GM12892 (cell line): Measurements from ENCODE around the gene PSMD5.

Source experiments
- DNase-seq: peaks from one replicate; pipeline ENCODE4 v3.0.0; 2011; ENCODE audit not compliant: insufficient read length
- FAIRE-seq: peaks from 2 replicates; lab custom pipeline; 2011; peaks lifted over from hg19 to GRCh38; lab: Jason Lieb, UNC
- POLR2A ChIP-seq: IDR thresholded peaks from 2 replicates; pipeline ENCODE4 v1.6.1; 2011; ENCODE audit warnings: low read depth, low read length, control low read depth
- POLR2AphosphoS5 ChIP-seq: IDR thresholded peaks from 2 replicates; pipeline ENCODE4 v1.6.1; 2011; ENCODE audit warnings: low read depth, low read length, control low read depth
- TAF1 ChIP-seq: IDR thresholded peaks from 2 replicates; pipeline ENCODE4 v1.6.1; 2011; ENCODE audit warnings: low read depth, mild to moderate bottlenecking, control low read depth, low read length, borderline replicate concordance

Gene PSMD5

DNA sequence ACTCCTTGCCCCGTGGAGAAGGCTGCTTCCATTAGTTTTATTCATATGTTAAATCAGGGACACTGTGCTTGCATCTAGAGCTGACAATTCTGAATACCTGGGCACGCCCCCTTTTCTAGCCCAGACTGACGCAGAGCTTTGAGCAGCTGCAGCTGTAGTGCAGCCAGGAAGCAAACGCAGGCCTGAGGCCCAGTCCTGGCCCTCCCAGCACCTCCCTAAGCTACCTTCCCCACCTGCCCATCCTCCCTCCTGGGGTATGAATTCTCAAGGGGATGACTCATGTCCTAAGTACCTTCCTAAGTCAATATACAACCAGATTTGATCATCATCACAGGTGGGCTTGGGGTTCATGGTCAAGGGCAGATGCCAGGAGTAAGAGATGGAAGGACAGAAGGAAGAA lies 30.8 kb upstream of the PSMD5 start:
- DNase-seq (no peak), FAIRE-seq (no peak)
- TF ChIP-seq TAF1: no peak
- TF ChIP-seq POLR2A: no peak
- no peak for TF ChIP-seq POLR2AphosphoS5

DNA sequence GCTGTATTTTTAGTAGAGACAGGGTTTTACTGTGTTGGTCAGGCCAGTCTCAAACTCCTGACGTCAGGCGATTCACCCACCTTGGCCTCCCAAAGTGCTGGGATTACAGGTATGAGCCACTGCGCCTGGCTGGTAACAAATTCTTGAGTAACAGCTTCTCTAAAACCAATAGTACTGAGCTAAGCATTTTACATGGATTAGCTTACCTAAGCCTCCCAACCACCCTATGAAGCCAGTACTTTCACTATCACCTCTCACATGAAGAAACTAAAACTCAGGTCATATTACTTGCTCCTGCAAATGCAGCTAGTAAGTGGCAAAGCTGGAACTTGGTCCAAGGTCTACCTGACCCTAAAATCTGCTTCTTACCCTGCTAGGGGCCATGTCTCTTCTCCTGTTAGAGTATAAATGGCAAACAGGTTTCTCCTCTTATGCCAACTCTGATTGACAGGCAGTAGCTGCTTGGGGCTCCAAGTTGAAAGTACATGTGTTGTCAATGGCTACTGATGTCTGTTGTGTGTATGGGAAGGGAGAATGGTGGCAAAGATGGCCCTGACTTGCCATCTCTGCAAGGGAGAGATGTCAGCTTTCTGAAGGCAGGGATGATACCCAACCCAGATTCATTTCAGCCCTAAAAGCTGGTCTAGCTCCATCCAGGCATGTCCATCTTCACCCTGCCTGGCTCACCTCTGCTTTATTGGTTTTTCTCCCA lies 30.2 kb upstream of the PSMD5 start:
- no peak for FAIRE-seq
- no peak for DNase-seq

DNA sequence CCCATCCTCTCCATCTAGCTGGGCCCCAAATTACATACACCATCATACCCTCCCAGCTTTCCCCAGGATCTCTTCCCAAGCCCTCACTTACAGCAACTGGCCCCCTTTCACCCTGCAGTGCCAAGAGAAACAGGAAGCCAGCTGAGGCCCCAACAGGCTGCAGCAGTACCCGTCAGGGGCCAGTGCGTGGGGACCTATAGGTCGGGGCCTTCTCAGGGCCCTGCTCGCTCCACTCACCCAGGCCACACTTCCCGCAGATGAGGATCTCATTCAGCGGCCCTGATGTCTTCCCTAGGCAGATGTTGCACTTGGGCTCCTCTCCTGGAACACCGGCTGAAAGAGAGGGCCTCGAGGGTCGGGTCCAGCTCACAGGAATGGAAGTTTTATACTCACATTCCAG lies 27.5 kb upstream of the PSMD5 start:
- TF ChIP-seq TAF1 (no peak), POLR2A (no peak), POLR2AphosphoS5 (no peak; the same call in 1 of the 2 replicates)

More for the DNA sequence above, 30.2 kb upstream of the PSMD5 start:
- TF ChIP-seq POLR2A (no peak), TAF1 (no peak), POLR2AphosphoS5 (no peak)

DNA sequence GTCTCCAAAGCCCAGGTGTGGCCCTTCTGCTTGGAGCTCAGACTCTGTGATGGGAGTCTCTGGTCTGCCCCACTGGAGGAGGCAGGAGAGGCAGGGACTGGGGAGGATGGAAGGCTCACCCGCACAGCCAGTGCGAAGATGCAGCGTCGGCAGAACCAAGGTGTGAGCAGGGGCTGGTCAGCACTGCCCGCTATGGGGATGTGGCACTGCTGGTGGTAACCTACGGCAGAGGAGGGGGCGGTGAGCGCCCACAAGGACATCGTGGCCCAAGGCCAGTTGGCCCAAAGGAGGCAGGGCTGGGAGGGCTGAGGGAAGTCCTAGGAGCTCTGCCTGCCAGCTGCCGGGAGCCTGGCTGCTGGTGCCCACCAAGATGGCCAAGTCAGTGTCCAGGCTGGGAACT lies 27.0 kb upstream of the PSMD5 start:
- no peak for TF ChIP-seq POLR2AphosphoS5
- no peak for TF ChIP-seq TAF1
- TF ChIP-seq POLR2A: no peak
- FAIRE-seq (no peak), DNase-seq (no peak)

More for the DNA sequence above, 27.5 kb upstream of the PSMD5 start:
- DNase-seq: no peak
- no peak for FAIRE-seq

DNA sequence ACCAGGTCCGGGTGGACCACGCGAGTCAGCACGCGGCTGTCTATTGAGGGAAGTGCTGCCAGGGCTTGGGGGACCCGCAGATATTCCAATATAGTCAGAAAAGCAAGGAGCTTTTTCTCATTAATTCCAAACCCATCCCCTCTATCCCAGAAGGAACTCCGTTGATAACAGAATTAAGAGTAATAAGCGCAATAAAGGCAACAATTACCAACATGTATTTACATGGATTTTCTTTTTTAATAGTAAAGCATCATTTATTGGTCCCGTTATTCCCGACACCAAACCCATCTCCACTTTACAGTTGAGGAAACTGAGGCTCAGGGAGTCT lies 26.6 kb upstream of the PSMD5 start:
- no peak for DNase-seq
- no peak for TF ChIP-seq TAF1
- TF ChIP-seq POLR2A: peak; percentile 8; the same call in 1 of the 2 replicates
- FAIRE-seq: no peak

DNA sequence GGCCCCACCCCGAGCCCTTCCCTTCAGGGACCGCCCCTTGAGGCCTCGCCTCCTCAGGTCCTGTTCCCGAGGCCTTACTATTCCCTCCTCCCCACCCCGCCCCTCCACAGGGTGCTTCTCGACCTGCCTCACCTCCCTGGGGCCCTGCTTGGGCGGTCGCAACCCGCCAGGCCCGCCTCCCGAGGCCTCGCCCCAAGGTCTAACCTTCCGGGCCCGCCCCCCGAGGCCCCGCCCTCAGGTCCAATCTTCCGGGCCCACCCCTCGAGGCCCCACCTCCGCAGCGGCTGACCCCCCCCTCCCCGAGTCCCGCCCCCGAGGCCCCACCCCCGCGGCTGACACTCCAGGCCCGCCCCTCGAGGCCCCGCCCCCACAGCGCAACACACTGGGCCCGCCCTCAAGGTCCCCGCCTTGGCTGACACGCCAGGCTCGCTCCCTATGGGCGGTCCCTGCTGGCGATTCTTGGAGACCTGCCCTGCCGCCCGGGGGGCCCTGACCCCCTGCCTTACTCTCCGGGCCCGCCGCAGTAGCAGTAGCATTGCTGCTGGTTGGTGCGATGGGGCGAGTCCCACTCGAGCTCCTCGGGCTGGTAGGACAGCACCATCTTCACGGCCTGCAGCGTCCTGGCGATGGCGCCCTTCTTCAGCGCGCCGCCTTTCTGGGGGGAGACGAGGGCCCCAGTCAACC lies 26.1 kb upstream of the PSMD5 start:
- no peak; the same call in 1 of the 2 replicates for TF ChIP-seq POLR2AphosphoS5
- TF ChIP-seq TAF1: no peak
- TF ChIP-seq POLR2A: peak; percentile 29; the same call in 1 of the 2 replicates
- peak; percentile 92 for DNase-seq
- FAIRE-seq: peak; percentile 70

DNA sequence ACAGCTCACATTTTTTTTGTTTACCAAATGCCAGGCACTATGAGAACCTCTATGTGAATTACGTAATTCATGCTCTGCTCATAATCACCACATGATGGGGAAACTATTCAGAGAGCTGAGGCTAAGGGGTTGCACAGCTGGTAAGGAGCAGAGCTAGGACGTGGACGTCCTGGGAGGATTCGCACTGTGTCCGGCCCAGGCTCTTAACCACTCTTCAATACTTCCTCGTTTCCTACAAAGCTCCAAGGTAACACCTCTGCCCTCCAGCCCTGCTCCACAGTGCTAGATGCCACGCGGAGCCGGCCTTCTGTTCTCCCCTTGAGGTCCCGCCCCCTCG lies 25.6 kb upstream of the PSMD5 start:
- no peak for FAIRE-seq

DNA sequence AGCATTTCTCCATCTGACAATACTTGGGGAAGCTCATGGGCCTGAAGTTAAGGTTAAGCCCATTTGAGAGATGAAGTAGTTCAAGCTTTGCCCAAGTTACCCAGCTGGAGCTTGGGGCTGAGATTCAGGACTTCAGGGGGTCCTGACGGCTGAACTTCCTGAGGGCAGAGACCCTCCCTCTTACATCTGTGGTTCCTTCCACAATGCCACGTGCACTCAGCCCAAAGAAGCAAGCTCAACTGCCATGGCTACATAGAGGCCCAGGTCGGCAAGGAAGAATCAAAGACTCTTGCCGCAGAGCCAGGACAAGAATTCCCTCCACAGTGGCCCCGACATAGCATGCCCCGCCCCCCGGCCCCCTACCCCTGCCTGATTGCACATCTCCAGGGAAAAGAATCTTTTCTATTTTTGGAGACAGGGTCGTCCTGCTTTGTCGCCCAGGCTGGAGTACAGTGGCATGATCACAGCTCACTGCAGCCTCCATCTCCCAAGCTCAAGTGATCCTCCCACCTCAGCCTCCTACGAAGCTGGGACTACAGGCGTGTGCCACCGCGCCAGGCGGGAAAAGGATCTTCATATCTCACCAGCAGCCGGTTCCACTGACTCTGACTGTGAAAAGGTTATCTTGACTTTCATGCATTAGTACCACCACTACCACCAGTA lies 25.1 kb upstream of the PSMD5 start:
- DNase-seq (no peak), FAIRE-seq (no peak)

More for the DNA sequence above, 25.6 kb upstream of the PSMD5 start:
- no peak for DNase-seq
- TF ChIP-seq TAF1 (no peak), POLR2AphosphoS5 (no peak), POLR2A (no peak)

DNA sequence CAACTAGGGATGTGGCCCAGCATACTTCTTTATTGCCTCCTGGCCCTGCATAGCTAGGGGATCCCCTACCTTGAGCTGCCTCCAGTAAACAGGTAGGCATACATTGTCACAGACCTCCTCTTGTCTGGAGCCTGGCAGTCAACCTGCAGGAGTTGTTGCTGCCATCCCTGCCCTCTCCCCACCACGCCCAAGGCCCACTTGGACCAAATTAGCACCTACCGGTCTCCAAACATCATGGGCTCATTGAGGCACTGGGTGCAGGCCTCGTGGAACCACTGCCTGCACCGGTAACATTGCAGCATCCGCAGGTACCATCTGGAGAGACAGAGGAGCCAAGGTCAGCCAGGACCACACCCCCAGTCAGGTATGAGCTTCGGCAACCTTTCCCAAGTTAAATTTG lies 23.9 kb upstream of the PSMD5 start:
- FAIRE-seq: no peak

More for the DNA sequence above, 25.1 kb upstream of the PSMD5 start:
- TF ChIP-seq POLR2A: no peak
- TF ChIP-seq TAF1: no peak
- no peak for TF ChIP-seq POLR2AphosphoS5

DNA sequence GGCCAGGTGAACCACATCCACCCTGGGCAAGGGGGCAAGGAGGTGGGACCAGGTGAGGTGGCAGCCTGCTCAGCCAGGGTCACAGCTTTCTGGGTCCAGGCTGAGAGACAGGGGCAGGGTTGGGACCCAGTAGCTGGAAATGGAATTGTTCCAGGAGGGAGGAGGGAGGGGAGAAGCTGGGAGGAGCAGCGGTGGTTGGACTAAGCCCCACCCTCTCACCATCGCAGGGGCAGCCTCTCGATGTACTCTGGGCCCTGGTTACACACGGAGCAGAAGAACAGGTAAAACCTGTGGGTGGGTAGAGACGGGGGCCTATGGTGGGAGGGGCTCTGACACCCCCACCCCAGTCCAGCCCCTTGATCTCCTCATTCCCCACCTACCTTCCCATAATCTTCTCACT lies 23.1 kb upstream of the PSMD5 start:
- DNase-seq (no peak), FAIRE-seq (no peak)
- TF ChIP-seq POLR2A: no peak
- no peak for TF ChIP-seq TAF1
- TF ChIP-seq POLR2AphosphoS5: no peak

More for the DNA sequence above, 23.9 kb upstream of the PSMD5 start:
- no peak for DNase-seq
- TF ChIP-seq TAF1: no peak
- no peak for TF ChIP-seq POLR2A
- no peak for TF ChIP-seq POLR2AphosphoS5

DNA sequence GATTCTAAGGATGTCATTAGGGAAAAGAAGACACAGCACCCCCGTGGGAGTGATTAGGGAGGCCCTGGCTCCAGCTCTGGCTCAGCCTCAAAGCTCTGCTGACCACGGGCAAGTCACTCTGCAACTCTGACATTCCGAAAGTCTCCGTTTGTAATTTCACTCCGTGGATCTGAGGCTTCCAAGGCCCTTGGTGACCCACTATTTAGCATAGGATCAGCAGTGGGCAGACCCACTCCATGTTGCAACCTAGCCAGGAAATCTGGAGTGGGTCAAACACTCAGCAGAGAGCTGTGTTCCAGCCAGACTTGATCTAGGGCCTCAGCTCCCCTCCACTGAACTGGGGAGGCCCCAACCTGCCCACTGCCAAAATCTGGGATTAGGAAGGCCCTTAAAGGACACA lies 22.5 kb upstream of the PSMD5 start:
- no peak for FAIRE-seq

DNA sequence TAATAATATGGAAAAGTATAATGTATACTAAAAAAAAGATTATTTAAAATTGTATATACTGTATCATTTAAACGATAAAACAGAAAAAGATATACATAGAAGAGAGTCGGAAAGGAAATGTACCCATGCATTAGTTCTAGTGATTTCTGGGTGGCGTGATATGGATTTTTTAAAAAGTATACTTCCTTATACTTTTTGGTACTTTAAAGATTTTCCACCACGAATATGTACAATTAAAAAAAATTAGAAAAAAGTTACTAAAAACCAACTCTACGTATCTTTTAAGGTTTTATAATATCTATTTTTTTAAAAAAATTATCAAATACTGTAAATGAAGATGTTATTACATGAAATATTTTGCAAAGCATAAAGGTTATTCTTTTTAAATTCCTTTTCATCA lies 22.0 kb upstream of the PSMD5 start:
- FAIRE-seq (no peak), DNase-seq (no peak)
- TF ChIP-seq TAF1: no peak

More for the DNA sequence above, 22.5 kb upstream of the PSMD5 start:
- DNase-seq: no peak
- TF ChIP-seq TAF1 (no peak), POLR2A (no peak), POLR2AphosphoS5 (no peak)
